ENCODE results near the gene CALML5.

- TF ChIP-seq, protein P1, sequence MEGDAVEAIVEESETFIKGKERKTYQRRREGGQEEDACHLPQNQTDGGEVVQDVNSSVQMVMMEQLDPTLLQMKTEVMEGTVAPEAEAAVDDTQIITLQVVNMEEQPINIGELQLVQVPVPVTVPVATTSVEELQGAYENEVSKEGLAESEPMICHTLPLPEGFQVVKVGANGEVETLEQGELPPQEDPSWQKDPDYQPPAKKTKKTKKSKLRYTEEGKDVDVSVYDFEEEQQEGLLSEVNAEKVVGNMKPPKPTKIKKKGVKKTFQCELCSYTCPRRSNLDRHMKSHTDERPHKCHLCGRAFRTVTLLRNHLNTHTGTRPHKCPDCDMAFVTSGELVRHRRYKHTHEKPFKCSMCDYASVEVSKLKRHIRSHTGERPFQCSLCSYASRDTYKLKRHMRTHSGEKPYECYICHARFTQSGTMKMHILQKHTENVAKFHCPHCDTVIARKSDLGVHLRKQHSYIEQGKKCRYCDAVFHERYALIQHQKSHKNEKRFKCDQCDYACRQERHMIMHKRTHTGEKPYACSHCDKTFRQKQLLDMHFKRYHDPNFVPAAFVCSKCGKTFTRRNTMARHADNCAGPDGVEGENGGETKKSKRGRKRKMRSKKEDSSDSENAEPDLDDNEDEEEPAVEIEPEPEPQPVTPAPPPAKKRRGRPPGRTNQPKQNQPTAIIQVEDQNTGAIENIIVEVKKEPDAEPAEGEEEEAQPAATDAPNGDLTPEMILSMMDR (IDR thresholded peaks at IDR 0.05; ENCODE audit: borderline replicate concordance, extremely low read depth, low read length, poor library complexity, severe bottlenecking) = no peak
- TF ChIP-seq EZH2 (IDR thresholded peaks at IDR 0.05; ENCODE audit: borderline replicate concordance, low read depth, low read length, severe bottlenecking) = no peak
Observed at GRCh38 chr10:5534051-5534821, 34.9 kb upstream of the CALML5 start.

Data from DND-41 (cell line).